Bronchial epithelial cell (primary cell): ENCODE measurements around the gene POMC. TPM values are rescaled to one million over a fixed set of nuclear protein-coding genes. Genes with fewer than 3 reads are reported as not detected.
A peak's percentile ranks its signal among the peaks of the same experiment; 100 is the strongest.
"Not testable (repeated sequence)": the region's sequence is repeated elsewhere in the genome, so short reads cannot be mapped to it uniquely, and the experiment has no call there.

Experiments used
- DNase-seq: peaks from one replicate; pipeline ENCODE4 v3.0.0-alpha.2; 2010; ENCODE audit warnings: low read depth
- FAIRE-seq: peaks from 2 replicates; lab custom pipeline; 2011; peaks lifted over from hg19 to GRCh38; lab: Jason Lieb, UNC
- H3K27me3 ChIP-seq: 2 replicates; pipeline ENCODE4 v1.5.1; 2011; ENCODE audit warnings: low read length; ENCODE audit not compliant: control insufficient read depth, insufficient read depth
- H3K36me3 ChIP-seq: 2 replicates; pipeline ENCODE4 v1.5.1; 2011; ENCODE audit warnings: low read length; ENCODE audit not compliant: control insufficient read depth, insufficient read depth
- H3K4me3 ChIP-seq: 2 replicates; pipeline ENCODE4 v1.5.1; 2011; ENCODE audit warnings: mild to moderate bottlenecking, low read depth, low read length, control low read depth
- CTCF ChIP-seq: IDR thresholded peaks from 2 replicates; pipeline ENCODE4 v1.5.1; 2011; ENCODE audit warnings: mild to moderate bottlenecking, moderate library complexity, low read length, control low read depth, inconsistent platforms; ENCODE audit not compliant: insufficient read depth, severe bottlenecking
- total RNA-seq: library from RNA; depleted of rRNA; stranded (reverse); fragments of >200 nt; gene quantifications from 2 replicates; pipeline ENCODE4 v1.2.1, GENCODE V29; 2014

The POMC gene
- total RNA-seq: 0.26 and 0.64 TPM in 2 replicates

- peak within 1 kb of the TSS; percentile 31 for H3K4me3 ChIP-seq
- TF ChIP-seq CTCF: no peak
- H3K27me3 ChIP-seq: peaks cover 25% of the 10 kb centered on the region
- FAIRE-seq: no peak
- peak; percentile 6 for DNase-seq
- H3K36me3 ChIP-seq: no peaks in the 10 kb centered on the region
These were observed at the start of gene POMC for GRCh38 chr2:25168256-25169072. Gene POMC (minus strand): TSS chr2:25168580. CDS start chr2:25164772, 3,808 bp downstream.

GRCh38 chr2:25218100-25218499 is 49.7 kb upstream of the POMC start:
- DNase-seq (no peak), FAIRE-seq (no peak)
- Histone ChIP-seq H3K36me3 (no peaks in the 10 kb centered on the region), H3K27me3 (no peaks in the 10 kb centered on the region), H3K4me3 (no peak overlapping the region)
- TF ChIP-seq CTCF: no peak

DNA sequence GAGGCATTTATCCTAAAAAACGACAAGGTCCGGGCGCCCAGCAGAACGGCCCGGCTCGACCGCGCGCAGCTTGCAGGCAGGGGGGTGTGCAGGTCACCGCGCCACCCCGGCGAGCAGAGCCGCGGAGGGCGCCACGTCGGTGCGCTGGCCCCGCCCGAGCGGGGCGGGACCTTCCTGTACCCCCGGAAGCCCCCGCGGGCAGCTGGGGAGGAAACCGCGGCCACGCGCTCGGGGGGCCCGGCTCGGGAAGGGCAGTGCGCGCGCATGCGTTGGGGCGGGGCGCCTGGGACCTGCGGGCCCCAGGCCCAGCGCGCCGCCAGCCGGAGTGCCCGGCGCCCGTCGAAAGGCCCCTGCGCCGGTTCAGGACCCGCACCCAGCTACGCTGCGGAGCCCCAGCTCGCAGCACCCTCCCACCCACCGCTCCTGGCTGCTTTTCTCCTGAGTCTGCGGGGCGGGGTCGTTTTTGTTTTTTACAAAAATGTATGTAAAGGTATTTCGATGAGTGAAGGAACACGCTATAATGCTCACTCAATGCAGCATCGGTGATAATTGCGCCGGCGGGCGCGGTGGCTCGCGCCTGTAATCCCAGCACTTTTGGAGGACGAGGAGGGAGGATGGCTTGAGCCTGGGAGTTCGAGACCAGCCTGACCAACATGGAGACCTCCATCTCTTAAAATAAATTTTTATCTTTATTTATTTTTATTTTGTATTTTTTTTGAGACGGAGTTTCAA is 47.7 kb upstream of the POMC start:
- H3K4me3 ChIP-seq: peak overlapping the region; percentile 32

GRCh38 chr2:25215232-25215631 is 46.9 kb upstream of the POMC start:
- no peaks in the 10 kb centered on the region for H3K27me3 ChIP-seq
- H3K36me3 ChIP-seq: no peaks in the 10 kb centered on the region
- no peak for TF ChIP-seq CTCF
- DNase-seq: no peak
- FAIRE-seq: no peak
- no peak overlapping the region for H3K4me3 ChIP-seq

More for the DNA sequence above, 47.7 kb upstream of the POMC start:
- DNase-seq (peak; percentile 18), FAIRE-seq (no peak)
- Histone ChIP-seq H3K27me3 (no peaks in the 10 kb centered on the region), H3K36me3 (no peaks in the 10 kb centered on the region)
- no peak for TF ChIP-seq CTCF

GRCh38 chr2:25213229-25213628 is 44.8 kb upstream of the POMC start:
- Histone ChIP-seq H3K27me3 (no peaks in the 10 kb centered on the region), H3K36me3 (no peaks in the 10 kb centered on the region), H3K4me3 (no peak overlapping the region)
- FAIRE-seq: no peak
- no peak for TF ChIP-seq CTCF
- no peak for DNase-seq

- FAIRE-seq, DNase-seq, H3K4me3 ChIP-seq, H3K27me3 ChIP-seq, H3K36me3 ChIP-seq: not testable (repeated sequence)
These were observed 42.5 kb upstream of the POMC start for GRCh38 chr2:25210923-25211322.
